GM11168 (cell line): Measurements from ENCODE around the gene MDM2.
"Not testable (repeated sequence)": the region's sequence is repeated elsewhere in the genome, so short reads cannot be mapped to it uniquely, and the experiment has no call there.

Source experiments
- in situ Hi-C: fragments of 300-500 bp; cut with MboI; formaldehyde crosslinking; loops from one replicate; pipeline ENCODE4 v1.12.0; 2022; ENCODE audit warnings: low sequenced_read_pairs; ENCODE audit not compliant: unreplicated experiment

MDM2 gene

GRCh38 chr12:68824131-68824530, 16.2 kb downstream of the MDM2 start:
- in situ Hi-C loops: no loop called here

GRCh38 chr12:68824597-68825250, 16.7 kb downstream of the MDM2 start:
- in situ Hi-C loops: no loop called here

- in situ Hi-C loops: no loop called here
Observed at GRCh38 chr12:68825569-68826217, 17.7 kb downstream of the MDM2 start.

GRCh38 chr12:68827895-68828671, 20.1 kb downstream of the MDM2 start:
- in situ Hi-C loops: no loop called here

- in situ Hi-C loops: no loop called here
Observed at GRCh38 chr12:68828672-68829068, 20.7 kb downstream of the MDM2 start.

- in situ Hi-C loops: no loop called here
Observed at GRCh38 chr12:68831272-68831671, 23.3 kb downstream of the MDM2 start.

- in situ Hi-C loops: no loop called here
Observed at GRCh38 chr12:68831751-68832503, 23.9 kb downstream of the MDM2 start.

- in situ Hi-C loops: no loop called here
Observed at GRCh38 chr12:68832504-68832867, 24.5 kb downstream of the MDM2 start.

GRCh38 chr12:68833508-68833907, 25.5 kb downstream of the MDM2 start:
- in situ Hi-C loops: no loop called here

- in situ Hi-C loops: no loop called here
Observed at GRCh38 chr12:68835333-68835908, 27.4 kb downstream of the MDM2 start.

GRCh38 chr12:68837215-68837614, 29.2 kb downstream of the MDM2 start:
- in situ Hi-C loops: no loop called here

- in situ Hi-C loops: no loop called here
Observed at GRCh38 chr12:68838046-68838886, 30.3 kb downstream of the MDM2 start.

- in situ Hi-C loops: no loop called here
Observed at GRCh38 chr12:68839183-68840147, 31.5 kb downstream of the MDM2 start.

GRCh38 chr12:68841175-68841574, 33.2 kb downstream of the MDM2 start:
- in situ Hi-C loops: not testable (repeated sequence)

- in situ Hi-C loops: no loop called here
Observed at GRCh38 chr12:68841717-68842116, 33.7 kb downstream of the MDM2 start.

- in situ Hi-C loops: no loop called here
Observed at GRCh38 chr12:68842123-68842522, 34.1 kb downstream of the MDM2 start.

GRCh38 chr12:68842784-68843567, 35.0 kb downstream of the MDM2 start:
- in situ Hi-C loops: no loop called here

GRCh38 chr12:68844318-68844745, 36.4 kb downstream of the MDM2 start:
- in situ Hi-C loops: no loop called here
